ENCODE data around the gene UPF2. TPM values are rescaled to one million over a fixed set of nuclear protein-coding genes. Genes with fewer than 3 reads are reported as not detected.
A peak's percentile ranks its signal among the peaks of the same experiment; 100 is the strongest.
"Not testable (repeated sequence)": the region's sequence is repeated elsewhere in the genome, so short reads cannot be mapped to it uniquely, and the experiment has no call there.

UPF2 gene
- total RNA-seq, 3 donors from 2014 or later = 20.6 to 36.8 (median 22.3) TPM

GRCh38 chr10:12081470-12081869 is 38.9 kb upstream of the UPF2 start:
- no peak overlapping the region for H3K4me3 ChIP-seq
- no peak for DNase-seq
- no peak for TF ChIP-seq CTCF (IDR thresholded peaks at IDR 0.05)
- intact Hi-C loops (cut with DNase I, micrococcal nuclease) = no loop called here
- H3K4me1 ChIP-seq (ENCODE audit: low read depth) = no peaks in the 10 kb centered on the region
- no peaks in the 10 kb centered on the region for H3K9me3 ChIP-seq
- no peak for ATAC-seq
- no peaks in the 10 kb centered on the region for H3K36me3 ChIP-seq (ENCODE audit: low read depth)

- intact Hi-C loops (cut with DNase I, micrococcal nuclease) = no loop called here
- DNase-seq (no peak), ATAC-seq (peak; percentile 46)
- H3K4me1 ChIP-seq (ENCODE audit: low read depth) = no peaks in the 10 kb centered on the region
- no peaks in the 10 kb centered on the region for H3K9me3 ChIP-seq
- H3K4me3 ChIP-seq = no peak overlapping the region
- no peak for TF ChIP-seq CTCF (IDR thresholded peaks at IDR 0.05)
- H3K36me3 ChIP-seq (ENCODE audit: low read depth) = no peaks in the 10 kb centered on the region
Measured at GRCh38 chr10:12077580-12078180, 35.1 kb upstream of the UPF2 start.

GRCh38 chr10:12073526-12073925 is 30.9 kb upstream of the UPF2 start:
- intact Hi-C loops (cut with DNase I, micrococcal nuclease) = no loop called here
- Histone ChIP-seq H3K9me3 (no peaks in the 10 kb centered on the region), H3K36me3 (ENCODE audit: low read depth) (no peaks in the 10 kb centered on the region), H3K4me1 (ENCODE audit: low read depth) (peaks cover 5% of the 10 kb centered on the region), H3K4me3 (no peak overlapping the region)
- no peak for DNase-seq
- no peak for ATAC-seq
- no peak for TF ChIP-seq CTCF (IDR thresholded peaks at IDR 0.05)

GRCh38 chr10:12071441-12071840 is 28.8 kb upstream of the UPF2 start:
- H3K36me3 ChIP-seq (ENCODE audit: low read depth); H3K4me1 ChIP-seq (ENCODE audit: low read depth); H3K4me3 ChIP-seq; intact Hi-C loops (cut with DNase I, micrococcal nuclease); H3K9me3 ChIP-seq; ATAC-seq; DNase-seq: not testable (repeated sequence)

GRCh38 chr10:12068449-12069269 is 26.1 kb upstream of the UPF2 start, which contains the start of gene DHTKD1:
Gene DHTKD1, plus strand, starts transcription at chr10:12068954. Its CDS starts 80 bp downstream, at chr10:12069034.
- peak within 1 kb of the TSS; percentile 91 for H3K4me3 ChIP-seq
- no peaks in the 10 kb centered on the region for H3K36me3 ChIP-seq (ENCODE audit: low read depth)
- no peaks in the 10 kb centered on the region for H3K9me3 ChIP-seq
- intact Hi-C loops (cut with DNase I, micrococcal nuclease) = no loop called here
- H3K4me1 ChIP-seq (ENCODE audit: low read depth) = peaks cover 5% of the 10 kb centered on the region
- TF ChIP-seq CTCF (IDR thresholded peaks at IDR 0.05) = peak; percentile 34
- ATAC-seq = peak; percentile 99
- peak; percentile 99 to 100 (median 99) for DNase-seq

GRCh38 chr10:12067336-12067735 is 24.7 kb upstream of the UPF2 start:
- Histone ChIP-seq H3K9me3 (no peaks in the 10 kb centered on the region), H3K4me1 (ENCODE audit: low read depth) (peaks cover 5% of the 10 kb centered on the region), H3K36me3 (ENCODE audit: low read depth) (no peaks in the 10 kb centered on the region), H3K4me3 (no peak overlapping the region)
- TF ChIP-seq CTCF (IDR thresholded peaks at IDR 0.05) = no peak
- no peak for ATAC-seq
- no peak for DNase-seq
- intact Hi-C loops (cut with DNase I, micrococcal nuclease) = no loop called here

Data from mucosa of descending colon (tissue), 3 donors.